Endothelial cell (in vitro differentiated cells): ENCODE measurements around the gene TGM2. TPM values are rescaled to one million over a fixed set of nuclear protein-coding genes. Genes with fewer than 3 reads are reported as not detected.

Experiments
- DNase-seq: peaks from one replicate; pipeline ENCODE4 v3.0.0; 2021; ENCODE audit warnings: low spot score
- H3K27ac Mint-ChIP-seq: one replicate; pipeline ENCODE4 v1.8.0; 2021; ENCODE audit warnings: mixed read lengths, inconsistent platforms; ENCODE audit not compliant: unreplicated experiment
- H3K27me3 Mint-ChIP-seq: one replicate; pipeline ENCODE4 v1.8.0; 2021; ENCODE audit warnings: mild to moderate bottlenecking, moderate library complexity, mixed read lengths, inconsistent platforms; ENCODE audit not compliant: unreplicated experiment
- H3K36me3 Mint-ChIP-seq: one replicate; pipeline ENCODE4 v1.8.0; 2021; ENCODE audit warnings: mild to moderate bottlenecking, low read depth, mixed read lengths, inconsistent platforms; ENCODE audit not compliant: unreplicated experiment
- H3K4me1 Mint-ChIP-seq: one replicate; pipeline ENCODE4 v1.8.0; 2021; ENCODE audit warnings: mild to moderate bottlenecking, mixed read lengths, inconsistent platforms; ENCODE audit not compliant: unreplicated experiment
- H3K4me3 Mint-ChIP-seq: one replicate; pipeline ENCODE4 v1.8.0; 2021; ENCODE audit warnings: mild to moderate bottlenecking, mixed read lengths, inconsistent platforms; ENCODE audit not compliant: unreplicated experiment
- H3K9me3 Mint-ChIP-seq: one replicate; pipeline ENCODE4 v1.8.0; 2021; ENCODE audit warnings: mixed read lengths, inconsistent platforms; ENCODE audit not compliant: unreplicated experiment
- CTCF ChIP-seq: fragments of 200-600 bp; sonication (generic); IDR thresholded peaks from one replicate; pipeline ENCODE4 v1.5.0; 2021; ENCODE audit warnings: antibody characterized with exemption; ENCODE audit not compliant: unreplicated experiment
- total RNA-seq: library from RNA; stranded (reverse); fragmentation: NEBNext Ultra II Directional; extraction: Animal tissue kit (Norgen Biotek cat#: 25700); gene quantifications from one replicate; pipeline ENCODE4 v1.2.1, GENCODE V29; 2021; ENCODE audit not compliant: unreplicated experiment

Gene TGM2
- total RNA-seq, 1 donor from 2014 or later: 216 TPM

GRCh38 chr20:38094373-38094891, 70.6 kb downstream of the TGM2 start:
- H3K36me3 Mint-ChIP-seq: peaks cover 13% of the 10 kb centered on the region
- H3K27me3 Mint-ChIP-seq: peaks cover 5% of the 10 kb centered on the region
- DNase-seq: no peak
- no peak overlapping the region for H3K27ac Mint-ChIP-seq
- peaks cover 6% of the 10 kb centered on the region for H3K9me3 Mint-ChIP-seq
- peaks cover 36% of the 10 kb centered on the region for H3K4me1 Mint-ChIP-seq
- no peak for TF ChIP-seq CTCF
- no peak overlapping the region for H3K4me3 Mint-ChIP-seq

GRCh38 chr20:38093641-38094077, 71.4 kb downstream of the TGM2 start:
- Mint-ChIP-seq H3K9me3 (no peaks in the 10 kb centered on the region), H3K27me3 (peaks cover 5% of the 10 kb centered on the region), H3K36me3 (peaks cover 8% of the 10 kb centered on the region), H3K4me3 (no peak overlapping the region), H3K27ac (no peak overlapping the region), H3K4me1 (peaks cover 29% of the 10 kb centered on the region)
- no peak for DNase-seq
- no peak for TF ChIP-seq CTCF

- H3K9me3 Mint-ChIP-seq: no peaks in the 10 kb centered on the region
- no peak for TF ChIP-seq CTCF
- no peak for DNase-seq
- H3K36me3 Mint-ChIP-seq: peaks cover 16% of the 10 kb centered on the region
- peaks cover 22% of the 10 kb centered on the region for H3K4me1 Mint-ChIP-seq
- no peak overlapping the region for H3K4me3 Mint-ChIP-seq
- H3K27me3 Mint-ChIP-seq: peaks cover 8% of the 10 kb centered on the region
- H3K27ac Mint-ChIP-seq: no peak overlapping the region
Observed at GRCh38 chr20:38092915-38093314, 72.2 kb downstream of the TGM2 start.

- no peak for TF ChIP-seq CTCF
- no peak overlapping the region for H3K27ac Mint-ChIP-seq
- no peak for DNase-seq
- H3K27me3 Mint-ChIP-seq: peaks cover 6% of the 10 kb centered on the region
- no peak overlapping the region for H3K4me3 Mint-ChIP-seq
- H3K36me3 Mint-ChIP-seq: peaks cover 18% of the 10 kb centered on the region
- H3K4me1 Mint-ChIP-seq: peaks cover 17% of the 10 kb centered on the region
- H3K9me3 Mint-ChIP-seq: no peaks in the 10 kb centered on the region
Observed at GRCh38 chr20:38092260-38092857, 72.7 kb downstream of the TGM2 start.

GRCh38 chr20:38091441-38092216, 73.4 kb downstream of the TGM2 start:
- peaks cover 24% of the 10 kb centered on the region for H3K36me3 Mint-ChIP-seq
- H3K4me1 Mint-ChIP-seq: peaks cover 14% of the 10 kb centered on the region
- no peak overlapping the region for H3K4me3 Mint-ChIP-seq
- peaks cover 6% of the 10 kb centered on the region for H3K27me3 Mint-ChIP-seq
- peak overlapping the region; percentile 16 for H3K27ac Mint-ChIP-seq
- TF ChIP-seq CTCF: no peak
- no peaks in the 10 kb centered on the region for H3K9me3 Mint-ChIP-seq
- DNase-seq: no peak
